ENCODE data around the gene MYH2. TPM values are rescaled to one million over a fixed set of nuclear protein-coding genes. Genes with fewer than 3 reads are reported as not detected.

Gene MYH2
- total RNA-seq, 1 experiment from 2014 or later = not detected

GRCh38 chr17:10550014-10550413, 556 bp upstream of the MYH2 start:
- Histone ChIP-seq H3K4me3 (replicated peaks in 1 of 2; ENCODE audit: low read depth in 1 of 2, low read length in 2 of 2) (no peak overlapping the region), H3K36me3 (ENCODE audit: control insufficient read depth in 1 of 2, insufficient read depth in 2 of 2, low read length in 2 of 2) (no peaks in the 10 kb centered on the region), H3K9ac (ENCODE audit: low read length) (no peak overlapping the region), H3K4me2 (ENCODE audit: low read length) (no peak overlapping the region), H3K27ac (ENCODE audit: low read depth, low read length) (no peak overlapping the region), H3K27me3 (ENCODE audit: insufficient read depth, low read length) (peaks cover 26% of the 10 kb centered on the region; the same call in 1 of the 2 replicates), H3K9me3 (ENCODE audit: control insufficient read depth in 1 of 2, insufficient read depth in 1 of 2, low read depth in 1 of 2, low read length in 2 of 2) (no peaks in the 10 kb centered on the region), H4K20me1 (ENCODE audit: insufficient read depth) (no peaks in the 10 kb centered on the region), H2AFZ (ENCODE audit: low read depth, low read length, poor library complexity, severe bottlenecking) (no peak overlapping the region), H3K4me1 (ENCODE audit: control insufficient read depth in 1 of 2, insufficient read depth in 2 of 2, low read length in 2 of 2) (no peaks in the 10 kb centered on the region), H3K79me2 (ENCODE audit: insufficient read depth, low read length) (no peaks in the 10 kb centered on the region), H3K9me2 (ENCODE audit: insufficient read depth) (no peaks in the 10 kb centered on the region)
- ChIA-PET RAD21 (ENCODE audit: low non-redundant PET in 1 of 2, low total read pairs in 2 of 2, uncharacterized antibody in 2 of 2, unreplicated experiment in 2 of 2) (no interaction called here), CTCF (no interaction called here), POLR2A (no interaction called here)
- DNase-seq (ENCODE audit: low read depth, low spot score) = no peak
- no peak for TF ChIP-seq YY1 (IDR thresholded peaks at IDR 0.05; ENCODE audit: extremely low read depth, insufficient replicate concordance, low read depth, low read length)
- no peak for TF ChIP-seq EZH2phosphoT487 (IDR thresholded peaks at IDR 0.05; ENCODE audit: borderline replicate concordance)
- BruUV-seq (replicated peaks) = no TSS peak
- intact Hi-C loops (cut with micrococcal nuclease) = no loop called here
- no peak for ATAC-seq

DNA sequence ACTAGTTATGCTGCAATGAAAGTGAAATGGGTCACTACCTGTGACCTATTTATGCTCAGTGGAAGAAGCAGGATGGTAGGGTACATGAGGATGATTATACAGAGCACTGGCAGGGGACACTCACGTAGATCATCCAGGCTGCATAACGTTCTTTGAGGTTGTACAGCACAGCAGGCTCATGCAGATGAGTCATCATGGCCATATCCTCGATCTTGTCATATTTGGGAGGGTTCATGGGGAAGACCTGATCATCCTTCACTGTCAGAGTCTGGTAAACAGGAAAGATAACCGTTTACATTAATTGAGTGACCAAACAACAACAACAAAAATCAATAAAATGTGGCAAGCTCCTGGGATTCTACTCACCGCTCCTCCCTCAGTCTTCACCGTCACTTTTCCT, 2.1 kb downstream of the MYH2 start:
- Histone ChIP-seq H3K36me3 (ENCODE audit: control insufficient read depth in 1 of 2, insufficient read depth in 2 of 2, low read length in 2 of 2) (no peaks in the 10 kb centered on the region), H3K4me3 (replicated peaks in 1 of 2; ENCODE audit: low read depth in 1 of 2, low read length in 2 of 2) (no peak overlapping the region), H3K4me2 (ENCODE audit: low read length) (no peak overlapping the region), H4K20me1 (ENCODE audit: insufficient read depth) (no peaks in the 10 kb centered on the region), H3K9me3 (ENCODE audit: control insufficient read depth in 1 of 2, insufficient read depth in 1 of 2, low read depth in 1 of 2, low read length in 2 of 2) (no peaks in the 10 kb centered on the region), H3K9ac (ENCODE audit: low read length) (no peak overlapping the region), H3K79me2 (ENCODE audit: insufficient read depth, low read length) (no peaks in the 10 kb centered on the region), H3K4me1 (ENCODE audit: control insufficient read depth in 1 of 2, insufficient read depth in 2 of 2, low read length in 2 of 2) (no peaks in the 10 kb centered on the region), H3K9me2 (ENCODE audit: insufficient read depth) (no peaks in the 10 kb centered on the region), H3K27me3 (ENCODE audit: insufficient read depth, low read length) (peaks cover 22% of the 10 kb centered on the region; the same call in 1 of the 2 replicates), H3K27ac (ENCODE audit: low read depth, low read length) (no peak overlapping the region), H2AFZ (ENCODE audit: low read depth, low read length, poor library complexity, severe bottlenecking) (no peak overlapping the region)
- TF ChIP-seq TCF7L2 (IDR thresholded peaks at IDR 0.05; ENCODE audit: borderline replicate concordance, extremely low read depth, insufficient read depth, insufficient read length) (no peak), FOSL1 (IDR thresholded peaks at IDR 0.05; ENCODE audit: low read depth) (no peak), POLR2AphosphoS5 (IDR thresholded peaks at IDR 0.05; ENCODE audit: low read depth, low read length) (no peak), CEBPB (IDR thresholded peaks at IDR 0.05; ENCODE audit: low read depth) (no peak), EGR1 (IDR thresholded peaks at IDR 0.05; ENCODE audit: low read depth) (no peak), JUND (IDR thresholded peaks at IDR 0.05) (no peak), EZH2phosphoT487 (IDR thresholded peaks at IDR 0.05; ENCODE audit: borderline replicate concordance) (no peak), SRF (IDR thresholded peaks at IDR 0.05; ENCODE audit: low read depth) (no peak), EZH2 (IDR thresholded peaks at IDR 0.05) (no peak), CBX3 (IDR thresholded peaks at IDR 0.05; ENCODE audit: low read depth) (no peak), POLR2A (IDR thresholded peaks at IDR 0.05; ENCODE audit: borderline replicate concordance, extremely low read depth, insufficient read depth, insufficient read length) (no peak)
- TF ChIP-seq, protein P1, sequence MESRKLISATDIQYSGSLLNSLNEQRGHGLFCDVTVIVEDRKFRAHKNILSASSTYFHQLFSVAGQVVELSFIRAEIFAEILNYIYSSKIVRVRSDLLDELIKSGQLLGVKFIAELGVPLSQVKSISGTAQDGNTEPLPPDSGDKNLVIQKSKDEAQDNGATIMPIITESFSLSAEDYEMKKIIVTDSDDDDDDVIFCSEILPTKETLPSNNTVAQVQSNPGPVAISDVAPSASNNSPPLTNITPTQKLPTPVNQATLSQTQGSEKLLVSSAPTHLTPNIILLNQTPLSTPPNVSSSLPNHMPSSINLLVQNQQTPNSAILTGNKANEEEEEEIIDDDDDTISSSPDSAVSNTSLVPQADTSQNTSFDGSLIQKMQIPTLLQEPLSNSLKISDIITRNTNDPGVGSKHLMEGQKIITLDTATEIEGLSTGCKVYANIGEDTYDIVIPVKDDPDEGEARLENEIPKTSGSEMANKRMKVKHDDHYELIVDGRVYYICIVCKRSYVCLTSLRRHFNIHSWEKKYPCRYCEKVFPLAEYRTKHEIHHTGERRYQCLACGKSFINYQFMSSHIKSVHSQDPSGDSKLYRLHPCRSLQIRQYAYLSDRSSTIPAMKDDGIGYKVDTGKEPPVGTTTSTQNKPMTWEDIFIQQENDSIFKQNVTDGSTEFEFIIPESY (IDR thresholded peaks at IDR 0.05; ENCODE audit: extremely low read depth, insufficient replicate concordance, low read length) = no peak
- ATAC-seq = no peak
- BruUV-seq (replicated peaks) = no TSS peak
- ChIA-PET POLR2A (no interaction called here), CTCF (no interaction called here), RAD21 (ENCODE audit: low non-redundant PET in 1 of 2, low total read pairs in 2 of 2, uncharacterized antibody in 2 of 2, unreplicated experiment in 2 of 2) (no interaction called here)
- no peak for DNase-seq (ENCODE audit: low read depth, low spot score)
- intact Hi-C loops (cut with micrococcal nuclease) = no loop called here
